ENCODE results near the gene GDF11.
"Not testable (repeated sequence)": the region's sequence is repeated elsewhere in the genome, so short reads cannot be mapped to it uniquely, and the experiment has no call there.

The GDF11 gene

GRCh38 chr12:55746174-55746912 lies 3.4 kb downstream of the GDF11 start:
- H3K9ac ChIP-seq: peak overlapping the region; percentile 76
- H4K20me1 ChIP-seq: peaks cover 48% of the 10 kb centered on the region
- H3K27me3 ChIP-seq: no peaks in the 10 kb centered on the region
- H3K4me3 ChIP-seq: peak overlapping the region; percentile 92
- H3K4me1 ChIP-seq: peaks cover 35% of the 10 kb centered on the region
- peaks cover 49% of the 10 kb centered on the region for H3K36me3 ChIP-seq
- peak overlapping the region; percentile 98 for H3K4me2 ChIP-seq
- H3K9me3 ChIP-seq: no peaks in the 10 kb centered on the region
- no peak for TF ChIP-seq Cebpa-rat (IDR thresholded peaks at IDR 0.05)
- peak overlapping the region; percentile 83 for H3K27ac ChIP-seq

GRCh38 chr12:55746913-55747231 lies 4.0 kb downstream of the GDF11 start:
- Histone ChIP-seq H3K9ac (peak overlapping the region; percentile 76; the same call in 1 of the 2 replicates), H3K4me2 (peak overlapping the region; percentile 98), H3K4me3 (peak overlapping the region; percentile 92; the same call in 1 of the 2 replicates), H3K27me3 (no peaks in the 10 kb centered on the region), H3K4me1 (peaks cover 31% of the 10 kb centered on the region), H4K20me1 (peaks cover 53% of the 10 kb centered on the region), H3K36me3 (peaks cover 54% of the 10 kb centered on the region), H3K9me3 (no peaks in the 10 kb centered on the region), H3K27ac (peak overlapping the region; percentile 83; the same call in 1 of the 2 replicates)
- TF ChIP-seq Cebpa-rat (IDR thresholded peaks at IDR 0.05): no peak

GRCh38 chr12:55748230-55748993 lies 5.5 kb downstream of the GDF11 start:
- H4K20me1 ChIP-seq: peaks cover 58% of the 10 kb centered on the region
- H3K36me3 ChIP-seq: peaks cover 70% of the 10 kb centered on the region
- no peak for TF ChIP-seq Cebpa-rat (IDR thresholded peaks at IDR 0.05)

GRCh38 chr12:55755246-55755645 lies 12.3 kb downstream of the GDF11 start:
- no peak overlapping the region for H3K9ac ChIP-seq
- no peak overlapping the region for H3K4me2 ChIP-seq
- H3K4me1 ChIP-seq: no peaks in the 10 kb centered on the region
- peaks cover 57% of the 10 kb centered on the region for H4K20me1 ChIP-seq
- TF ChIP-seq Cebpa-rat (IDR thresholded peaks at IDR 0.05): no peak
- H3K27ac ChIP-seq: no peak overlapping the region
- no peaks in the 10 kb centered on the region for H3K27me3 ChIP-seq
- H3K36me3 ChIP-seq: peaks cover 100% of the 10 kb centered on the region
- no peaks in the 10 kb centered on the region for H3K9me3 ChIP-seq
- no peak overlapping the region for H3K4me3 ChIP-seq

More at GRCh38 chr12:55748230-55748993, 5.5 kb downstream of the GDF11 start:
- H3K27me3 ChIP-seq: no peaks in the 10 kb centered on the region
- 0 out of 2 replicates have a peak overlapping the region, but pooled peaks have one; percentile 98 for H3K4me2 ChIP-seq
- no peak overlapping the region for H3K27ac ChIP-seq
- H3K9ac ChIP-seq: no peak overlapping the region
- H3K4me1 ChIP-seq: peaks cover 23% of the 10 kb centered on the region
- no peaks in the 10 kb centered on the region for H3K9me3 ChIP-seq
- no peak overlapping the region for H3K4me3 ChIP-seq

- H3K4me1 ChIP-seq: peaks cover 8% of the 10 kb centered on the region
- H3K9ac ChIP-seq: no peak overlapping the region
- H3K4me3 ChIP-seq: no peak overlapping the region
- no peak overlapping the region for H3K27ac ChIP-seq
- no peaks in the 10 kb centered on the region for H3K27me3 ChIP-seq
- H3K9me3 ChIP-seq: no peaks in the 10 kb centered on the region
- no peak for TF ChIP-seq Cebpa-rat (IDR thresholded peaks at IDR 0.05)
- peaks cover 51% of the 10 kb centered on the region for H4K20me1 ChIP-seq
- no peak overlapping the region for H3K4me2 ChIP-seq
- H3K36me3 ChIP-seq: peaks cover 100% of the 10 kb centered on the region
Observed at GRCh38 chr12:55757701-55758100, 14.8 kb downstream of the GDF11 start.

- H3K9ac ChIP-seq, H3K4me1 ChIP-seq, H3K9me3 ChIP-seq, H3K4me3 ChIP-seq, H3K27me3 ChIP-seq, H3K4me2 ChIP-seq, H3K27ac ChIP-seq: not testable (repeated sequence)
- Histone ChIP-seq H3K36me3 (peaks cover 100% of the 10 kb centered on the region), H4K20me1 (peaks cover 47% of the 10 kb centered on the region)
Observed at GRCh38 chr12:55758575-55758974, 15.7 kb downstream of the GDF11 start.

GRCh38 chr12:55760663-55761062 lies 17.7 kb downstream of the GDF11 start:
- H3K27me3 ChIP-seq: no peaks in the 10 kb centered on the region
- H3K36me3 ChIP-seq: peaks cover 100% of the 10 kb centered on the region
- H3K4me3 ChIP-seq: no peak overlapping the region
- no peak overlapping the region for H3K4me2 ChIP-seq
- H3K4me1 ChIP-seq: peaks cover 8% of the 10 kb centered on the region
- no peak overlapping the region for H3K27ac ChIP-seq
- H3K9ac ChIP-seq: no peak overlapping the region
- no peak for TF ChIP-seq Cebpa-rat (IDR thresholded peaks at IDR 0.05)
- H4K20me1 ChIP-seq: peaks cover 33% of the 10 kb centered on the region
- no peaks in the 10 kb centered on the region for H3K9me3 ChIP-seq

GRCh38 chr12:55762646-55763045 lies 19.7 kb downstream of the GDF11 start:
- no peak overlapping the region for H3K9ac ChIP-seq
- H4K20me1 ChIP-seq: peaks cover 31% of the 10 kb centered on the region
- H3K4me1 ChIP-seq: peaks cover 8% of the 10 kb centered on the region
- no peak overlapping the region for H3K4me2 ChIP-seq
- H3K36me3 ChIP-seq: peaks cover 100% of the 10 kb centered on the region
- no peaks in the 10 kb centered on the region for H3K9me3 ChIP-seq
- no peaks in the 10 kb centered on the region for H3K27me3 ChIP-seq
- TF ChIP-seq Cebpa-rat (IDR thresholded peaks at IDR 0.05): no peak
- no peak overlapping the region for H3K4me3 ChIP-seq
- H3K27ac ChIP-seq: no peak overlapping the region

- Histone ChIP-seq H3K9ac (no peak overlapping the region), H3K27me3 (no peaks in the 10 kb centered on the region), H3K4me3 (no peak overlapping the region), H3K27ac (no peak overlapping the region), H3K4me2 (no peak overlapping the region), H3K9me3 (no peaks in the 10 kb centered on the region), H3K4me1 (peaks cover 8% of the 10 kb centered on the region), H3K36me3 (peaks cover 100% of the 10 kb centered on the region), H4K20me1 (peaks cover 34% of the 10 kb centered on the region)
- TF ChIP-seq Cebpa-rat (IDR thresholded peaks at IDR 0.05): no peak
Observed at GRCh38 chr12:55765736-55766290, 22.9 kb downstream of the GDF11 start.

GRCh38 chr12:55767156-55767555 lies 24.2 kb downstream of the GDF11 start:
- no peak overlapping the region for H3K4me3 ChIP-seq
- H3K4me1 ChIP-seq: peaks cover 2% of the 10 kb centered on the region
- no peak overlapping the region for H3K27ac ChIP-seq
- H3K27me3 ChIP-seq: no peaks in the 10 kb centered on the region
- no peak for TF ChIP-seq Cebpa-rat (IDR thresholded peaks at IDR 0.05)
- peaks cover 33% of the 10 kb centered on the region for H4K20me1 ChIP-seq
- peaks cover 100% of the 10 kb centered on the region for H3K36me3 ChIP-seq
- H3K4me2 ChIP-seq: no peak overlapping the region
- no peaks in the 10 kb centered on the region for H3K9me3 ChIP-seq
- no peak overlapping the region for H3K9ac ChIP-seq
